ENCODE data around the gene EFNA4. TPM values are rescaled to one million over a fixed set of nuclear protein-coding genes. Genes with fewer than 3 reads are reported as not detected.

The EFNA4 gene
- total RNA-seq, 1 donor from 2014 or later = 11.8 TPM

DNA sequence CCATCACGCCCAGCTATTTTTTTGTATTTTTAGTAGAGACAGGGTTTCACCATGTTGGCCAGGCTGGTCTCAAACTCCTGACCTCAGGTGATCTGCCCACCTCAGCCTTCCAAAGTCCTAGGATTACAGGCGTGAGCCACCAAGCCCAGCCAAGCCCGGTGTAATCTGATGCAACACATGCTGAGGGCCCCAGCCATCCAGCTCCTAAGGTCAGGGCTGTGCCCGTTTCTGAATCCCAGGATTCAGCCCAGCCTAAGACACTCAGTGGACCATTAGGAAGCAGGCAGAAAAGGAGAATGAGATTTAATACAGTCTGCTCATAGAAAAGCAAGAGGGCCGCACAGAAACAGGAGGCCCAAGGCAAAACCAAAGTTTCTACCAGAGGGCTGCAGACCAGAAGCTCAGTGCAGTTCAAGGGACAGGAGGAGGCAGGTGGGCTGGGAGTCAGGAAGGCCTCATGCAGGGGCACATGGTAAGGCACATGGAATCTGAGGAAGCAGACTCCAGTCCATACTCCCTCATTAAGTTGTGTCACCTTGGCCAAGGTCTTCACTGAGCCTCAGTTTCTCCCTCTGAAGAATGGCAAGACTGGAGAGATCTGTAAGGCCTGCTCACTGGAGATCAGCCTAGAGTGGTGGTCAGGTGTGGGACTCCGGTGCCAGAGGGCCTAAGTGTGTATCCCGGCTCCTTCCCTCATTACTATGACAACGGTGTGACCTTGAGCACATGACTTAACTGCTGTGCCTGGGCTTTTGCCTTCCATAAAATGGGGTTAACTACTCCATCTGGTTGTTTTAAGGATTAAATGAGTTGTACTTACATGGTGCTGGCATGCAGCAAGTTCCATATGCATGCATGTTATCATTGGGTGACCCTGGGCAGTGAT lies 14.8 kb upstream of the EFNA4 start:
- Mint-ChIP-seq H3K27me3 (ENCODE audit: low read depth, unreplicated experiment) (no peaks in the 10 kb centered on the region), H3K4me3 (ENCODE audit: unreplicated experiment) (no peak overlapping the region), H3K4me1 (ENCODE audit: low read depth, unreplicated experiment) (peaks cover 31% of the 10 kb centered on the region), H3K27ac (ENCODE audit: unreplicated experiment) (no peak overlapping the region), H3K36me3 (ENCODE audit: low read depth, unreplicated experiment) (no peaks in the 10 kb centered on the region), H3K9me3 (ENCODE audit: unreplicated experiment) (no peaks in the 10 kb centered on the region)
- H4K20me1 ChIP-seq (ENCODE audit: insufficient read depth, low read length) = peaks cover 9% of the 10 kb centered on the region
- no peak overlapping the region for H3K27ac ChIP-seq (ENCODE audit: low read depth, low read length)
- no peaks in the 10 kb centered on the region for H3K9me3 ChIP-seq (ENCODE audit: insufficient read depth, low read depth, low read length)
- TF ChIP-seq EZH2 (IDR thresholded peaks at IDR 0.05; ENCODE audit: insufficient read depth, low read length) = no peak
- TF ChIP-seq, protein P1, sequence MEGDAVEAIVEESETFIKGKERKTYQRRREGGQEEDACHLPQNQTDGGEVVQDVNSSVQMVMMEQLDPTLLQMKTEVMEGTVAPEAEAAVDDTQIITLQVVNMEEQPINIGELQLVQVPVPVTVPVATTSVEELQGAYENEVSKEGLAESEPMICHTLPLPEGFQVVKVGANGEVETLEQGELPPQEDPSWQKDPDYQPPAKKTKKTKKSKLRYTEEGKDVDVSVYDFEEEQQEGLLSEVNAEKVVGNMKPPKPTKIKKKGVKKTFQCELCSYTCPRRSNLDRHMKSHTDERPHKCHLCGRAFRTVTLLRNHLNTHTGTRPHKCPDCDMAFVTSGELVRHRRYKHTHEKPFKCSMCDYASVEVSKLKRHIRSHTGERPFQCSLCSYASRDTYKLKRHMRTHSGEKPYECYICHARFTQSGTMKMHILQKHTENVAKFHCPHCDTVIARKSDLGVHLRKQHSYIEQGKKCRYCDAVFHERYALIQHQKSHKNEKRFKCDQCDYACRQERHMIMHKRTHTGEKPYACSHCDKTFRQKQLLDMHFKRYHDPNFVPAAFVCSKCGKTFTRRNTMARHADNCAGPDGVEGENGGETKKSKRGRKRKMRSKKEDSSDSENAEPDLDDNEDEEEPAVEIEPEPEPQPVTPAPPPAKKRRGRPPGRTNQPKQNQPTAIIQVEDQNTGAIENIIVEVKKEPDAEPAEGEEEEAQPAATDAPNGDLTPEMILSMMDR (IDR thresholded peaks at IDR 0.05; ENCODE audit: insufficient read depth, low read depth, low read length) = no peak
- peaks cover 37% of the 10 kb centered on the region for H3K4me1 ChIP-seq (ENCODE audit: insufficient read depth, low read length)
- H3K27me3 ChIP-seq (ENCODE audit: insufficient read depth, low read length) = no peaks in the 10 kb centered on the region
- H3K4me3 ChIP-seq (ENCODE audit: insufficient read depth, low read depth, low read length) = no peak overlapping the region
- no peak overlapping the region for H2AFZ ChIP-seq (ENCODE audit: low read depth, low read length)
- H3K4me2 ChIP-seq (ENCODE audit: low read length) = no peak overlapping the region
- no peak for FAIRE-seq
- no peak overlapping the region for H3K9ac ChIP-seq (ENCODE audit: low read length)
- H3K79me2 ChIP-seq (ENCODE audit: insufficient read depth, low read length) = no peaks in the 10 kb centered on the region
- no peak for DNase-seq (ENCODE audit: low read depth)
- no peaks in the 10 kb centered on the region for H3K36me3 ChIP-seq (ENCODE audit: insufficient read depth, low read length)

DNA sequence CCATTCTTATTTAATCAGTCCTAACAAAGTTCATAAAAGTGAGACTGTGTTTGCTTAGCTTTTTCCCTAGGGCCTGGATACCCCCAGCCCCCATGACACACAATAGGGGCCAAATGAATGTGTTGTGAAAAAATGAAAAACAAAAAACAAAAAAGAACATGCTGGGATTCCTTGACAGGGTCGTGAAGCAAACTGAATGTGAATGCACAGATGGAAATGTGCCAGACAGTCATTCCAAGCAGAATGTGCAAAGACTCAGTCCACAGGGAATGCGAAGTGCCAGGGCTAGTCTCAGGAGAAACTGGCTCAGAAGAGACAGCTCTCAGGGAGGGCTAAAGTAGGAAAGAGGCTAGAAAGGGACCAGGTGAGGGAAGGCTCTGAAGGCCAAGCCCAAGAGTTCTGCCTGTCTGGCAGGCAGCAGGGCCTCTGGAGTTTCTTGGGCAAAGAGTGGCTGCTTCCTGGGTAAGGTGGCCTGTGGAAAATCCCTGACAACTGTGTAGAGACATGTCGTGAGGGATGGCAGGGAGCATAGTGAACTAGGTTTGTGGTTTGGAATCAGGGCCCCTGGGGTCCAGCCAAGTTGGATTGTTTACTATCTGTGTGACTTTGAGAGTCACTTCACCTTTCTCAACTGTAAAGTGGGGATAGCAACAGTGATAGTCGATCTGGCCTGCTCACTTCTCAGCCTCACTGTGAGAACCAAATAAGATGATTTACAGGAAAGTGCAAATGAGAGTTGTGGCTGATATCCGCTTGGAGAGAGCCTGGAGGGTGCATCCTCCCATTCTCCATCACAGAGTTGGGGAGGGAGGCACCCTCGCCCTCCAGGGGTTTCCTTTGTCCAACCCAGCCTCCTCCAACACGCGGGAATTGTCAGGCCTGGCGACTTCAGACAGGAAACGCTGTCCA lies 13.6 kb upstream of the EFNA4 start:
- peak overlapping the region; percentile 93 for H3K4me2 ChIP-seq (ENCODE audit: low read length)
- H3K9ac ChIP-seq (ENCODE audit: low read length) = peak overlapping the region; percentile 74
- no peaks in the 10 kb centered on the region for H3K36me3 ChIP-seq (ENCODE audit: insufficient read depth, low read length)
- peak overlapping the region; percentile 98 for H2AFZ ChIP-seq (ENCODE audit: low read depth, low read length)
- peak overlapping the region; percentile 5 for H3K27ac ChIP-seq (ENCODE audit: low read depth, low read length)
- H3K4me1 ChIP-seq (ENCODE audit: insufficient read depth, low read length) = peaks cover 32% of the 10 kb centered on the region
- DNase-seq (ENCODE audit: low read depth) (peak; percentile 31), FAIRE-seq (no peak)
- no peaks in the 10 kb centered on the region for H3K27me3 ChIP-seq (ENCODE audit: insufficient read depth, low read length)
- Mint-ChIP-seq H3K27ac (ENCODE audit: unreplicated experiment) (peak overlapping the region; percentile 91), H3K4me3 (ENCODE audit: unreplicated experiment) (peak overlapping the region; percentile 88), H3K9me3 (ENCODE audit: unreplicated experiment) (no peaks in the 10 kb centered on the region), H3K36me3 (ENCODE audit: low read depth, unreplicated experiment) (no peaks in the 10 kb centered on the region), H3K4me1 (ENCODE audit: low read depth, unreplicated experiment) (peaks cover 25% of the 10 kb centered on the region), H3K27me3 (ENCODE audit: low read depth, unreplicated experiment) (no peaks in the 10 kb centered on the region)
- H4K20me1 ChIP-seq (ENCODE audit: insufficient read depth, low read length) = peaks cover 9% of the 10 kb centered on the region
- H3K79me2 ChIP-seq (ENCODE audit: insufficient read depth, low read length) = no peaks in the 10 kb centered on the region
- H3K4me3 ChIP-seq (ENCODE audit: insufficient read depth, low read depth, low read length) = peak overlapping the region; percentile 64
- H3K9me3 ChIP-seq (ENCODE audit: insufficient read depth, low read depth, low read length) = no peaks in the 10 kb centered on the region
- TF ChIP-seq EZH2 (IDR thresholded peaks at IDR 0.05; ENCODE audit: insufficient read depth, low read length) = no peak
- TF ChIP-seq, protein P1 (IDR thresholded peaks at IDR 0.05; ENCODE audit: insufficient read depth, low read depth, low read length) = no peak
